GM18861 (cell line): Measurements from ENCODE around the gene CCNYL1.
"Not testable (repeated sequence)": the region's sequence is repeated elsewhere in the genome, so short reads cannot be mapped to it uniquely, and the experiment has no call there.

ENCODE experiments used
- ATAC-seq: cut with Tn5 transposase; IDR thresholded peaks from one replicate; pipeline ENCODE4 v1.9.1; 2021; ENCODE audit not compliant: unreplicated experiment

The CCNYL1 gene

DNA sequence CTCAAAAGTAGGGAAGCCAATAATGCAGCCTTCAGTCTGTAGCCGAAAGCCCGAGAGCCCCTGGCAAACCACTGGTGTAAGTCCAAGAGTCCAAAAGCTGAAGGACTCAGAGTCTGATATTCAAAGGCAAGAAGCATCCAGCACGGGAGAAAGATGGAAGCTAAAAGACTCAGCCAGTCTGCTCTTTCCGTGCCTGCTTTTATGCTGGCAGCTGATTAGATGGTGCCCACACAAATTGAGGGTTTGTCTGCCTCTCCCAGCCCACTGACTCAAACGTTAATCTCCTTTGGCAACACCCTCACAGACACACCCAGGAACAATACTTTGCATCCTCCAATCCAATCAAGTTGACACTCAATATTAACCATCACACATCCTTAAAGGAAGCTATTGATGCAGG, 14.5 kb upstream of the CCNYL1 start:
- ATAC-seq: not testable (repeated sequence)

GRCh38 chr2:207697411-207697810, 14.0 kb upstream of the CCNYL1 start:
- ATAC-seq: no peak

GRCh38 chr2:207698301-207698700, 13.1 kb upstream of the CCNYL1 start:
- no peak for ATAC-seq

DNA sequence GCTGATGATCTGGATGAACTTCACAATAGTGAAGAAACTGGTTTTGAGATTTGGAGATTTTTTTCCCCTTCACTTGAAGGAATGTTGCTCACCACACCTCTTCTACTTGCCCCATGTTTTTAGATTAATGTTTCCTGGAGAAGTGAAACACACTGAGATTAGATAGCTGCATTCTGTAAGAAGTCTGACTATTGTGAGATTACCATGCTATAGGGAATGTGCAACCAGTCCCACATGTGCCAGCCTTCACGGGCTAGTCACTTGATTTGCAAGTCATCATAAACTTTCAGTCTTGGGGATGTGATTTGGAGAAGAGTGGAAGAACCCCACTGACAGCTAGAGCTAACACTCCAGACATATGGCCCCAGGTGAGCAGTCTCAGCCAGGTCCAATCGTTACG, 7.4 kb upstream of the CCNYL1 start:
- ATAC-seq: no peak

GRCh38 chr2:207704671-207705070, 6.8 kb upstream of the CCNYL1 start:
- ATAC-seq: no peak

- no peak for ATAC-seq
Observed at GRCh38 chr2:207706936-207707860, 4.2 kb upstream of the CCNYL1 start.

GRCh38 chr2:207711750-207712530, 500 bp downstream of the CCNYL1 start:
- ATAC-seq: peak; percentile 13

DNA sequence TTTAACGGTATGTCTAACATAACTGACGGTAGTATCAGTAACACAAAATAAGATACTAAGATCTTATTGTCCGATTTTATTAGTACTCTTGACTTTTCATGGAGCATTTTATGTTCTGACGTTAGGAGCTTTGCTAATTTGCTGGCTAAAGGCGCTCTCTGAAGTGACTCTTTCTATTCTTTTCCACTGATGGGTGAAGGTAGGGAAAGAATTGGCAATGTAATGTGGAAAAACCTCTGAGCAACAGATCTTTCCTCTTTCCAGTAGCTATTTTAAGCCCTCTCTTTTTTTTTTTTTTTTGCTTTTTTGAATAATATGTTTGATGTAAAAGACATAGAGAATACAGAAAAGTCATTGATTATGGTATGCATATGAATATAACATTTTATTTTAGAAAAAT, 4.6 kb downstream of the CCNYL1 start:
- ATAC-seq: no peak

GRCh38 chr2:207718521-207718920, 7.1 kb downstream of the CCNYL1 start:
- no peak for ATAC-seq

- no peak for ATAC-seq
Observed at GRCh38 chr2:207719008-207719407, 7.6 kb downstream of the CCNYL1 start.

DNA sequence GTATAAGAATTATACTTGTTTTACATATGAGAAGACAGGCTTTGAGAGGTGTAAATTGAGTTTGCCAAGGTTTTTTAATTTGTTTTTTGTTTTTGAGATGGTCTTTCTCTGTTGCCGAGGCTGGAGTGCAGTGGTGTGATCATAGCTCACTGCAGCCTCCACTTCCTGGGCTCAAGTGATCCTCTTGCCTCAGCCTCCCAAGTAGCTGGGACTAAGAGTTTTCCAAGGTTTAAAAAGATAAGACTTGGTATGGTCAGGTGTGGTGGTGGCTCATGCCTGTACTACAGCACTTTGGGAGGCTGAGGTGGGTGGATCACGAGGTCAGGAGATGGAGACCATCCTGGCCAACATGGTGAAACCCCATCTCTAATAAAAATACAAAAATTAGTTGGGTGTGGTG, 8.2 kb downstream of the CCNYL1 start:
- ATAC-seq: not testable (repeated sequence)

DNA sequence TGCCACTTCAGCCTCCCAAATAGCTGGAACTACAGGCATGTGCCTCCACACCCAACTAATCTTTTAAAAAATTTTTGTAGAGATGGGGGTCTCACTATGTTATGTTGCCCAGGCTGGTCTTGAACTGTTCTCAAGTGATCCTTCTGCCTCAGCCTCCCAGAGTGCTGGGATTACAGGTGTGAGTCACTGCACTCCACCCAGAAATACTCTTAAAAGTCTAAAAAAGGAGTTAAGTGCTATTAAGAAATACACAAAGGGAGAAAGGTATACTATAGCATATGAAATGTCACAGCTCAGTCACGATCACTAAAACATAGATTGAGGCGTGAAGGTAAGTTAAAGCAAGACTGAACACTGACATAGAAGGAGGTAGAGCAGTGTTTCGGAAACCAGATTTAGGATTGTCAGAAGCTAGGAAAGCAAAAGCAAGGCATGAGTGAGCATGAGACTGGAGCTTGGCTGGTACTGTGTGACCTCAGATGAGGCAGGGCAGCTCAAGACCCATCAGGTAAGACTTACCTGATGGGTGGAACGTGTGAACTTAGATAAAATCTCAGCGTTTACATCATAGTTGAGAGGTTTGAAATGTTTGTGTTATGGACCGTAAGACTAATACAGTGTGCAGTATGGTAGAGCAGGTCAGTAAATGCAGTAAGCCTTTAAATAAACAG, 9.2 kb downstream of the CCNYL1 start:
- ATAC-seq: no peak

DNA sequence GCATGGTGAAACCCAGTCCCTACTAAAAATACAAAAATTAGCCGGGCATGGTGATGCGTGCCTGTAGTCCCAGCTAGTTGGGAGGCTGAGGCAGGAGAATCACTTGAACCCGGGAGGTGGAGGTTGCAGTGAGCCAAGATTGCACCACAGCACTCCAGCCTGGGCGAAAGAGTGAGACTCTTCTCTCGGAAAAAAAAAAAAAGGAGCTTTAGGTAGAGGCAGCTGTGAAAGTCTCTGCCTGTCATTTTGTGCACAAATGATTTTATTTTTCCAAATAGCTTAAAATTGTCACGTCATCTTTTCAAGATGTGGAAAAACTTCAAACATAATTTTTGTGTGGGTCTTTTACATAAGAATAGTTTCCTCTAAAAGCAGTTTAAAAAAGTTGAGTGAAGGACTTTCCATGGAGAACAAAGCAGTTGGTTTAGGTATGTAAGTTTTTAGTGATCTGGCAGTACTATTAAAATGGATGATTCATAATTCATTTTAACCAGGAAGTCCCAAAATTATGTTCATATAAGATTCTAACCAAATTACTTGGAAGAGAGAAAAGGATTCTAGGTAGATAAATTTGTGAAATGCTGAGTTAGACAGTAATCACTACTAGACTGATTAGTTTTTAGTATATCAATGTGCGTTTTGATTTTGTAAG, 11.5 kb downstream of the CCNYL1 start:
- ATAC-seq: no peak

DNA sequence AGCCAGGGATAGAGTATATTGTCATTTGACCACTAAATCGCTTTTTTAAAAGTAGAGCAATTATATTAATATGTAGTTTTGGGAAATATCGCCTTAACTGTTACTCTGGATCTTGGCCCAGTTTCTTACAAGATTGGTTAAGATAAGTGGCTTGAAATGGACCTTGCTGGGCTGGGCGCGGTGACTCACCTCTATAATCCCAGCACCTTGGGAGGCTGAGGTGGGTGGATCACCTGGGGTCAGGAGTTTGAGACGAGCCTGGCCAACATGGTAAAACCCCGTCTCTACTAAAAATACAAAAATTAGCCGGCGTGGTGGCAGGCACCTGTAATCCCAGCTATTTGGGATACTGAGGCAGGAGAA, 12.0 kb downstream of the CCNYL1 start:
- not testable (repeated sequence) for ATAC-seq

DNA sequence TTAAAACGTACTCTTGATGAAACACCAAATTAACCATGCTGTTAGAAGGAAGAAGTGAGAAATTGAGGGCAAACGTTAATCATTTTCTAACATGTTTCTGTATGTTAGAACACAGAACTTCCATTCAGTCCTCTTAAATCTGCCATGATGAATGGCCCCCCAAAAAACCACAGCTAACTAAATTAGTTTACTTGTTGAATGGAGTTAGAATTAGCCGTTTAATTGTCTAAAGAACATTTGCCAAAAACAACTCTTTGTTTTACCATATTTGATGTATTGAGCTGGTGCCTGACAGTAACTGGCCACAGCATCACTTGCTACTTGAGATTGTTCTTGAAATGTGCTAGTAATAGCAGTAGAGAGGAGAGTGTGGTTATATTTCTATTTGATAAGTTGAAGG, 12.7 kb downstream of the CCNYL1 start:
- ATAC-seq: peak; percentile 72

DNA sequence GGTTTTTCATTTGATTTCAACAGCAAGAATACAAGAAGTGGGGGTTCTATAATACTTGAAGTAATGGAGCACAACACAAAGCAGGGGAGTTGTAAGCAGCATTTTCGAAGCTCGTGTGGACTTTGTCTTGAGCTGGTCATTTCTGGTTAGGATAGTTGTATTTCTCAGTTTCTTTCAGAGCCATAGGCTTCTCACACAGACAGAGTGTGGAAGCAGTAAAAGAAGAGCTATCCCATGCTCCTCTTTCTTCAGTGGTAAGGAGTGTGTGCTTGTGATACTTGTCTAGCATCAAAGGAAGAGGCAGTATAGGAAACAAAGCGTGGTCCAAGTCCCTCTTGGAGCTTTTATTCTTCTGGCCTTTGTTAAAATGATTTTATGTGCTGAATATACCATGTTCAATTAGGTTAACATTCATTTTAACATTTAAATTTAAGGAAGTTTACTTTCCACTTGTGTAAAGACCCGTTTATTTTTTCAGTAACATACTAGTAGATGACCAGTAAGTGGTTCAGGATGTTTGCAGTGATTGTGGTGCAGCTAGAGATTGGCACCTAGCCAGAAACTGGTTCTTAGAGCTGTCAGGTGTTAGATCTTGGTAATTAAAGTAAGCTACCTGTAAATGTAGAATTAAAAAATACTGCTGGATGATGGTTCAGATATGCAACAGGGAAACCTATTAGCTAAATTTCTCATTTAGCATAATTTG, 14.6 kb downstream of the CCNYL1 start:
- ATAC-seq: no peak

DNA sequence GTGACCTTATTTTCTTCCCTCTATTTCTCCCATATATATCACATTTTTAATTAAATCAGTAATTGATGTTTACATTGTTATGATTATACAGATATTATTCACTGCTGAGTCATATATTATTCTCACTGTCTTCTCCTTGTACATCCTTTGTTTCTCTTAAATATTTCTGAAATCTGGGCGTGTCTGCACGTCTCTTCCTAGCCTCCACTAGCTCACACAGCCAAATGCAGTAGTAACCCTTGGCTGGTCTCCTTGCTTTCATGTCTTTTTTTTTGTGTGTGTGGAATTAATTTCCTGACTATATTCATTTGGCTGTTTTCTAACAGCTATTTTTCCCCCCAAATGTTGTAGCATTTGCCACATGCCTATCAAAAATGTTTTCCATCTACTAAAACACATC, 15.8 kb downstream of the CCNYL1 start:
- ATAC-seq: no peak

DNA sequence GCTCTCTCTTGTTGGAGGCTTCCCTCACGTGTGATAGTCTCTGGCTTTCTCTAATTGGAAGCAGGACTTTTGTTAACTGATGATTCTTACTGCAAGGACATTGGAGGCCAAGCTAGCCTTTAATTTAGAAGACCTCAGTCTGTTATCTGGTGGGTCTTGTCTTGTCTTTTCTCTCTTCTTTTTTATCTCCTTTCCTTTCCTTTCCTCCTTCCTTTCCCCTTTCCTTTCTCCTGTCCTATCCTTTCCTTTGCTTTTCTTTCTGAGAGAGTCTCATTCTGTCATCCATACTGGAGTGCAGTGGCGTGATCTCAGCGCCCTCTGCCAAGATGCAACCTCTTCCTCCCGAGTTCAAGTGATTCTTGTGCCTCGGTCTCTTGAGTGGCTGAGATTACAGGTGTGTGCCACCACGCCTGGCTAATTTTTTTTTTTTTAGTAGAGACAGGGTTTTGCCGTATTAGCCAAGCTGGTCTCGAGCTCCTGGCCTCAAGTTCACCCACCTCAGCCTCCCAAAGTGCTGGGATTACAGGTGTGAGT, 18.1 kb downstream of the CCNYL1 start:
- no peak for ATAC-seq

- no peak for ATAC-seq
Observed at GRCh38 chr2:207731138-207731537, 19.7 kb downstream of the CCNYL1 start.

GRCh38 chr2:207733597-207734240, 22.3 kb downstream of the CCNYL1 start:
- no peak for ATAC-seq
